Mesodermal cell (in vitro differentiated cells): ENCODE measurements around the gene BCO2.

Experiments used
- H3K27ac ChIP-seq: 2 replicates; pipeline ENCODE4 v1.7.0; 2013; ENCODE audit warnings: mild to moderate bottlenecking, low read depth, low read length, moderate library complexity; ENCODE audit not compliant: severe bottlenecking
- H3K36me3 ChIP-seq: 2 replicates; pipeline ENCODE4 v1.7.1; 2013; ENCODE audit warnings: mild to moderate bottlenecking, low read length, moderate library complexity; ENCODE audit not compliant: control insufficient read depth, insufficient read depth
- H3K4me1 ChIP-seq: one replicate; pipeline ENCODE4 v1.7.1; 2013; ENCODE audit warnings: mild to moderate bottlenecking, low read length; ENCODE audit not compliant: insufficient read depth, control insufficient read depth, poor library complexity, severe bottlenecking
- H3K4me3 ChIP-seq: 2 replicates; pipeline ENCODE4 v1.7.0; 2013; ENCODE audit warnings: low read length, control low read depth, mild to moderate bottlenecking; ENCODE audit not compliant: insufficient read depth, poor library complexity, severe bottlenecking; ENCODE audit errors: extremely low read depth
- H3K9me3 ChIP-seq: 2 replicates; pipeline ENCODE4 v1.7.1; 2013; ENCODE audit warnings: mild to moderate bottlenecking, low read length, moderate library complexity; ENCODE audit not compliant: control insufficient read depth
- WGBS, 2 experiments: methylation state at CpG; one replicate each; pipeline ENCODE4 v1.1.5; 2013; ENCODE audit warnings: missing lambda C conversion rate in 2 of 2; ENCODE audit not compliant: insufficient coverage in 2 of 2; 5-methylcytosine and 5-hydroxymethylcytosine counted together

The BCO2 gene

DNA sequence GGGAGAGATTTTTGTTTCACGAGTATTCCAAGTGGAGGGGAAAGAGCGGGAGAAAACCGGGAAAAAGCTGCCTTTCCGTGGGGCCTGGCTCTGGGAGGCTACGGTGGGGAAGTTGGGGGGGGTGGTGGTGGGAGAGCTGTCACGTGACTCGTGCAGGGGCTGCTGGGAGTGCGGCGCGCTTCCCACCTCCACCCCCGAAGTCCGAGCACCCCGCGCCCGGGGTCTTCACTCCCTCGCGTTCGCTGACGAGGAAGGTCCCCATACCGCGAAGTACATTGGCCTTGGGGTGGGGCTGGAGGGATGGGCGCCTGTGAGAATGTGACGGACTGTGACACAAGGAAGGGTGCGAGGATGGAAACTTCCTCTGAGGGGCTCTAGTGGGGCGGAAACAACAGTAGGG, 8.2 kb upstream of the BCO2 start, which contains the start of gene TEX12:
Gene TEX12, plus strand, starts transcription at position 228 of the 400 bp plus-strand sequence. CDS start 1,897 bp downstream, outside the sequence.
- peaks cover 3% of the 10 kb centered on the region for H3K4me1 ChIP-seq
- no peaks in the 10 kb centered on the region for H3K36me3 ChIP-seq
- no peaks in the 10 kb centered on the region for H3K9me3 ChIP-seq
- H3K27ac ChIP-seq: no peak within 1 kb of the TSS
- 94 to 95% methylated on average over 12 to 20 of the region's 25 CpGs for WGBS, 2 experiments
- H3K4me3 ChIP-seq: no peak within 1 kb of the TSS

DNA sequence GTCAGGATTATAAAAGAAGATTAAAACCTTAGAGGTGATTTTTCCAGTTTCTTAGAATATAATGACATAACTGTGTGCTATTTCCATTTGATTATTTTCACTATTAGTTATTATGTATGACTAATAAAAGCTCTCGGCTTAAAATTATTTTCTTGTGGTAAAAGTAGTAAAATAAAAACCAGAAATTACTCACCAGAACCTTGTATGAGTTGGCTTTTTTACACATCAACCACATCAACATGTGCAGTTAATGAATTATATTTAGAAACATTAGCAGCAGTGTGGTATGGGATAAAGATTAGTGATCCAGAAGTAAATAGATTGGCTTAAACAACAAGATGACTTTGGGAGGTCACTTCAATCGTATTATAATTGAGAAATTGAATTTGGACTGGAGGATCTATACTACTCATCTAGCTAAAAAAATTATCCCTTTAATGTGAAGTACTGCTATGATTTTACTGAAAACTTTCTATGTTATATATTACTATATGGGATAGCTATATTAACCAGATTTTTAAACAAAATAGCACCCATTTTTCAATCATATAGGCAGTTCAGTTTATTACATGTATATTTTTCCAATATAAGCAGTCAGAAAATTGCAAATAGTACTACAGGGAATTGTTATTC, 2.8 kb upstream of the BCO2 start:
- no peaks in the 10 kb centered on the region for H3K36me3 ChIP-seq
- no peaks in the 10 kb centered on the region for H3K9me3 ChIP-seq
- no peak overlapping the region for H3K27ac ChIP-seq
- no peaks in the 10 kb centered on the region for H3K4me1 ChIP-seq
- no peak overlapping the region for H3K4me3 ChIP-seq
- WGBS, 2 experiments: no CpG with 5 or more reads among the region's 2 CpGs

DNA sequence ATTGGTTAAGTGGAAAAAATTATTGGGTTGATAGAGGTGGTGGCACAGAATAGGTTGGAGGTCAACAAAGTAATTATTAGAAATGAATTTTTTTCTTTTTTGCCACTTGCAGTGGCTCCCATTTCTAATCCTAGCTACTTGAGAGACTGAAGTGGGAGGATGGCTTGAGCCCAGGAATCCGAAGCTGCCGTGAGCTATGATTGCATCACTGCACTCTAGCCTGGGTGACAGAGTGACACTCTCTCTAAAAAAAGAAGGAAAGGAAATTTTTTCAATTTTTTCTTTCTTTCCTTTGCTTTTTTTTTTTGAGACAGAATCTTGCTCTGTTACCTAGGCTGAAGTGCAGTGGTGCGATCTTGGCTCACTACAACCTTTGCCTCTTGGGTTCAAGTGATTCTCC, 2.2 kb upstream of the BCO2 start:
- Histone ChIP-seq H3K9me3 (no peaks in the 10 kb centered on the region), H3K4me1 (no peaks in the 10 kb centered on the region), H3K36me3 (no peaks in the 10 kb centered on the region), H3K27ac (no peak overlapping the region), H3K4me3 (no peak overlapping the region)
- 100% methylated on average over 1 of the region's 3 CpGs for WGBS, 2 experiments

DNA sequence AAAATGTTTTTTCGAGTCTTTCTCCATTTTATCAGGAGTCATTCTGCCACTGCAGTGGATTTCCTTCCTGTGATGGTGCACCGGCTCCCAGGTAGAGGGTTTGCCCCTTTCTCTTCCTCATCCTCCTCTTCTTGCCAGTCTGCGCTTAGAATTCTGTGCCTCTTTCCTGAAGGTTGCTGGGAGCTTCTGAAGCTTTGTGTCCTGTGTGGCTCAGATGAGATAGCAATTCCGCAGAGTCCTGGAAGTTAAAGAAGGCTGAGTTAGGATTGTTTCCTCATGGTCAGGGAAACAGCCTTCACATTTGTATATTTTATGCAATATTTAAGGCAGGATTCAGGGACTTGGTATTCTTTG, 264 bp downstream of the BCO2 start:
- H3K4me3 ChIP-seq: no peak overlapping the region

DNA sequence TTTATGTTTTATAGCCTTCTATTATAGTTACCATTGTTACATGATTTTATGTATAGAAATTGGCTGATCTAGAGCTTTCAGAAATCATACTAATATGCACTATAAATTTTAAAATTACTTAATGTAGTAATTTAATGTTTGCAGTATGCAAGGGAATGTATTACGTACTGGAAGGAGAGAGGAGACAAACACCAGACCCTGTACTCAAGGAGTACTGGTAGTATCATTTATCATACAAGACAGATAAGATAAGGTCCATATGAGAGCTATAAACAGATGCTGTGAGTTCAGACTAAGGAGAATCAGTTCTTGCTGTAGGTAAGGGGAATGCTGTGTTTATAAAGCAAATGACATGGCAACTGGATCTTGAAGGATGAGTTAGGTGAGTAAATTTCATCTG, 765 bp downstream of the BCO2 start:
- no peak overlapping the region for H3K4me3 ChIP-seq
- WGBS, 2 experiments: no CpG with 5 or more reads among the region's 1 CpG
- H3K4me1 ChIP-seq: no peaks in the 10 kb centered on the region
- H3K36me3 ChIP-seq: no peaks in the 10 kb centered on the region
- peak overlapping the region; percentile 85 for H3K27ac ChIP-seq
- H3K9me3 ChIP-seq: no peaks in the 10 kb centered on the region

More for the DNA sequence above, 264 bp downstream of the BCO2 start:
- H3K9me3 ChIP-seq: no peaks in the 10 kb centered on the region
- peak overlapping the region; percentile 85 for H3K27ac ChIP-seq
- H3K36me3 ChIP-seq: no peaks in the 10 kb centered on the region
- WGBS, 2 experiments: 47 to 52% methylated on average over 2 of the region's 4 CpGs
- no peaks in the 10 kb centered on the region for H3K4me1 ChIP-seq

DNA sequence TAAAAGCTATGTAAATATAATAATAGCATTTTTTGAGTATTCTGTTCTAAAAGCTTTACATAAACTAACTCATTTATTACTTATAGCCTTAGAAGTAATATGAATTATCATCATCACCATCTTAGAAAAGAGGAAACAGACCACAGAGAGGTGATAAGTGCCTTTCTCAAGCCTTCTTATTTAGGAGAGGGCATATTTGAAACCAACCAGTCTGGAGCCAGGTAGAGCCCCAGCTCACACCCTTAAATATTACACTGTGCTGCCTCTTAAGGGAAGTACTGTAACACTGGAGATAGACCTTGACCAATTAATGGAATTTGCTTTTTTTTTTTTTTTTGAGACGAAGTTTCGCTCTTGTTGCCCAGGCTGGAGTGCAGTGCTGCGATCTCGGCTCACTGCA, 2.3 kb downstream of the BCO2 start:
- Histone ChIP-seq H3K27ac (no peak overlapping the region), H3K36me3 (no peaks in the 10 kb centered on the region), H3K9me3 (peaks cover 3% of the 10 kb centered on the region), H3K4me1 (no peaks in the 10 kb centered on the region), H3K4me3 (no peak overlapping the region)
- WGBS, 2 experiments: 90 to 100% methylated on average over 1 to 4 of the region's 4 CpGs

DNA sequence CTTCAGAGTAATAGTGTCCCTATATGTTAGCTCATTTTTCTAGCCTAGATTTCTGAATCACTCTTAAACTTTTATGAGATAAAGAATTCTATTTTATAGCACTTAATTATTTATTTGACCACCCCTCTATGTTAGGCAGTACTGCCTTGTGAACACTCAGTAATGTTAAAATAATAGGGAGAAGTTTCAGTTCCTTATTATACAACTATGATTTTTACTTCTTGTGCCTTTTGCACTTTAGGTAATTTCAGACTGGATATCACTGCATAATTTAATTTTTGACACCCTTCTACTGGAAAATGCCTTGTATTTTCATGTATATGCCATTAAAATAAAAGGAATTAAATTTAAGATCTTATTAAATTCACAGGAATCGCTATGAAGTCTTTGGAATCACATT, 3.1 kb downstream of the BCO2 start:
- no peaks in the 10 kb centered on the region for H3K36me3 ChIP-seq
- H3K4me1 ChIP-seq: no peaks in the 10 kb centered on the region
- 100% methylated on average over 1 of the region's 1 CpG; no CpG with 5 or more reads in 1 of the 2 experiments for whole genome bisulfite sequencing, 2 experiments
- H3K9me3 ChIP-seq: peaks cover 3% of the 10 kb centered on the region
- H3K4me3 ChIP-seq: no peak overlapping the region
- no peak overlapping the region for H3K27ac ChIP-seq

DNA sequence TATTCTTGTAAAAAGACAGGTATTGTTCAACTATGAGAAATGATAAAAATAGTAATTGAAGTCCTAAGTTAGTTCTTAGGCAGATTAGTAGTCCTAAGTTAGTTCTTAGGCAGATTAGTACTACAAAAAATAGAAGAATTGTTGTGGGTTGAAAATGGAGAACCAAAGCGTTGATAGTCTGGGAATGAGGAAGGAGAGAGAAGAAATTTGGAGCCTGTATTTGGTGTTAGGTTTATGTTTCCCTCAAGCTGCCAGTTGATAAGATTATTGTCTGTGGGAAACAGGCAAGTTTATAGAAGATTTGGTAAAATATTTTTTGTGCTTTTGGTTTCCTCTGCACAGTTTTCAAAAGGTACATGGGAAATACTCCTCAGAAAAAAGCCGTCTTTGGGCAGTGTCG, 3.6 kb downstream of the BCO2 start:
- no peaks in the 10 kb centered on the region for H3K36me3 ChIP-seq
- H3K9me3 ChIP-seq: peaks cover 3% of the 10 kb centered on the region
- 93 to 98% methylated on average over 3 of the region's 3 CpGs for WGBS, 2 experiments
- no peak overlapping the region for H3K27ac ChIP-seq
- H3K4me3 ChIP-seq: no peak overlapping the region
- H3K4me1 ChIP-seq: no peaks in the 10 kb centered on the region

DNA sequence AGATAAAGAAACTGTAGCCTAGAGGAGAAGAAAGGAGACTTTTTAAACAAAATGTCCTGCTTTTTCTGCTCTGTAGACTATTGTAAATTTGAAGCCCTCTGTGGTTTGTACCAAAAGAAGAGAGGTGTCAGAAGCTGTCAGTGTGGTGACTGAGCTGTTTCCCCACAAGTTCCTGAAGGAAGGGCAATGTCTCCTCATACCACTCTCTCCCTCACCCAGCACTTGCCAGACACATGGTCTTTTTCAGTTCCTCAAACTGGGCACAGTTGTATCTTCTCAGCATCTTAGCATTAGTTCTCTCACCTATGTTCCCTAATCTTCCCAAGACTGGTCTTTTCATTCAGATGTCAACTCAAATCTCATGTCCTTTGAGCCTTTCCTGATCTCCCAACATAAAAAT, 4.3 kb downstream of the BCO2 start:
- peaks cover 3% of the 10 kb centered on the region for H3K9me3 ChIP-seq
- no peaks in the 10 kb centered on the region for H3K36me3 ChIP-seq
- no peak overlapping the region for H3K4me3 ChIP-seq
- no peaks in the 10 kb centered on the region for H3K4me1 ChIP-seq
- H3K27ac ChIP-seq: no peak overlapping the region

DNA sequence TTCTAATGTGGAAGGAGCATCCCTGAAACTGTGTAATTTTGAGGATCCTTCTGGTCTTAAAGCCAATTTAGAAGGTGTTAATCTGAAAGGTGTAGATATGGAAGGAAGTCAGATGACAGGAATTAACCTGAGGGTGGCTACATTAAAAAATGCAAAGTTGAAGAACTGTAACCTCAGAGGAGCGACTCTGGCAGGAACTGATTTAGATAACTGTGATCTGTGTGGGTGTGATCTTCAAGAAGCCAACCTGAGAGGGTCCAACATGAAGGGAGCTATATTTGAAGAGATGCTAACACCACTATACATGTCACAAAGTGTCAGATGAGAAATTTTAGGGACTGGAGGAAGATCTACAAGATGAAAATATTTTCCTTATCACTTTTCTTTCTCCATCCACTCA, 7.6 kb downstream of the BCO2 start:
- no CpG with 5 or more reads among the region's 1 CpG for WGBS, 2 experiments
- Histone ChIP-seq H3K9me3 (peaks cover 3% of the 10 kb centered on the region), H3K4me1 (no peaks in the 10 kb centered on the region), H3K36me3 (no peaks in the 10 kb centered on the region), H3K27ac (no peak overlapping the region), H3K4me3 (no peak overlapping the region)

DNA sequence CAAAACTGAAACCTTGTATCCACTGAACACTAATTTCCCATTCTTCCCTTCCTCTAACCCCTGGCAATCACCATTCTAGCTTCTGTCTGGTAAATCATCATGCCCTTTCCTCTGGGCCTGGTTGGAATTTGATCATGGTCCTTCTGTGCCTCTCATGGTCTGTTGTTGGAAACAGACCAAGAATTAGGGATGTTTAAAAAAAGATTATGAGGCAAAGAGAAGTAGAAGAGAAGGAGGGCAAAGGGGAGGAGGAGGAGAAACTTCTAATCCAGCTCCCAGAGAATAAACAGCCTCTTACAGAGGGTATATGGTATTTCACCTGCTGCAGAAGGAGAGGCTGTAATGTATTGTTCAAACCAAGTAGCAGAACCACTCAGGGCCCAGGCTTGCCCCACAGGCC, 10.6 kb downstream of the BCO2 start:
- Histone ChIP-seq H3K27ac (no peak overlapping the region), H3K4me1 (no peaks in the 10 kb centered on the region), H3K36me3 (no peaks in the 10 kb centered on the region), H3K9me3 (peaks cover 3% of the 10 kb centered on the region), H3K4me3 (no peak overlapping the region)
